Lower leg skin (tissue), 4 donors: ENCODE data around the gene RNF31. TPM values are rescaled to one million over a fixed set of nuclear protein-coding genes. Genes with fewer than 3 reads are reported as not detected.

ENCODE experiments used
- DNase-seq, 2 donors: peaks; one replicate each; pipeline ENCODE4 v3.0.0-alpha.2; 2019; ENCODE audit warnings: low spot score in 2 of 2
- H3K4me3 ChIP-seq: fragments of 200-600 bp; sonication (generic); 2 replicates; pipeline ENCODE4 v1.5.1; 2017; ENCODE audit warnings: mild to moderate bottlenecking, low read depth; ENCODE audit not compliant: poor library complexity, severe bottlenecking
- POLR2A ChIP-seq, 2 donors: fragments of 450-650 bp; IDR thresholded peaks; one replicate each; pipeline ENCODE4 v1.6.1; 2016 to 2017; ENCODE audit warnings: antibody characterized with exemption in 2 of 2, mild to moderate bottlenecking in 1 of 2, moderate library complexity in 1 of 2
- WGBS, 2 donors: methylation state at CpG; one replicate each; pipeline ENCODE4 v1.1.5; 2018; 5-methylcytosine and 5-hydroxymethylcytosine counted together
- intact Hi-C: fragments of 100-400 bp; cut with DNase I; formaldehyde crosslinking; loops from one replicate; pipeline ENCODE4 v1.15.0; 2023; ENCODE audit warnings: low total_unique reads
- total RNA-seq, 4 donors: library from RNA; depleted of rRNA; stranded (reverse); fragments of >200 nt; gene quantifications; one replicate each; pipeline ENCODE4 v1.1.0, GENCODE V29; 2016
- TF ChIP-seq, protein P1 (sequence below), 3 donors: fragments of 450-650 bp; IDR thresholded peaks; one replicate each; pipeline ENCODE4 v1.5.1; 2016; ENCODE audit warnings: antibody characterized with exemption in 3 of 3, mild to moderate bottlenecking in 3 of 3, moderate library complexity in 2 of 3

The RNF31 gene
- total RNA-seq, 4 donors from 2014 or later: 53.1 to 98.6 (median 77.3) TPM

DNA sequence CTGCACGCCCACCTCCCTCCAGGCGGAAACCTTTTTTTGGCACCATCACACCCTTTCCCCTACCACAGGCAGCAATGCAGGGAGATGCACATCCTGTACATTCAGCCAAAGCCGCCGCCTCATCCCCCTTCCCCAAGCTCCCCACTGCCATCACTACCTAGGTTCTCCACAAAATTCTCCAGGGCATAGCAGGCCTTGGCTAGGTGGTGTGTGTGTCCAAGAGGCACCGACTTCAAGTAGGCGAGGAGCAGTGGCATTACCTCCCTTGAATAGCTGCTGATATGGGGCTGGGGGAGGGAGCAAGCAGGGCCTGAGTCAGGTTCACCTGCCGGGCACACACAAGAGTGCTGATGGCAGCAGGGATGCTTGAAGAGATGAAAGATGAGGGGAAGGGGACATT, 37.7 kb downstream of the RNF31 start:
- DNase-seq: no peak
- TF ChIP-seq POLR2A (IDR thresholded peaks at IDR 0.05): no peak
- TF ChIP-seq, protein P1, sequence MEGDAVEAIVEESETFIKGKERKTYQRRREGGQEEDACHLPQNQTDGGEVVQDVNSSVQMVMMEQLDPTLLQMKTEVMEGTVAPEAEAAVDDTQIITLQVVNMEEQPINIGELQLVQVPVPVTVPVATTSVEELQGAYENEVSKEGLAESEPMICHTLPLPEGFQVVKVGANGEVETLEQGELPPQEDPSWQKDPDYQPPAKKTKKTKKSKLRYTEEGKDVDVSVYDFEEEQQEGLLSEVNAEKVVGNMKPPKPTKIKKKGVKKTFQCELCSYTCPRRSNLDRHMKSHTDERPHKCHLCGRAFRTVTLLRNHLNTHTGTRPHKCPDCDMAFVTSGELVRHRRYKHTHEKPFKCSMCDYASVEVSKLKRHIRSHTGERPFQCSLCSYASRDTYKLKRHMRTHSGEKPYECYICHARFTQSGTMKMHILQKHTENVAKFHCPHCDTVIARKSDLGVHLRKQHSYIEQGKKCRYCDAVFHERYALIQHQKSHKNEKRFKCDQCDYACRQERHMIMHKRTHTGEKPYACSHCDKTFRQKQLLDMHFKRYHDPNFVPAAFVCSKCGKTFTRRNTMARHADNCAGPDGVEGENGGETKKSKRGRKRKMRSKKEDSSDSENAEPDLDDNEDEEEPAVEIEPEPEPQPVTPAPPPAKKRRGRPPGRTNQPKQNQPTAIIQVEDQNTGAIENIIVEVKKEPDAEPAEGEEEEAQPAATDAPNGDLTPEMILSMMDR (IDR thresholded peaks at IDR 0.05): no peak
- WGBS, 2 donors: 96 to 99% methylated on average over 7 of the region's 7 CpGs
- intact Hi-C loops: no loop called here
- no peak overlapping the region for H3K4me3 ChIP-seq

DNA sequence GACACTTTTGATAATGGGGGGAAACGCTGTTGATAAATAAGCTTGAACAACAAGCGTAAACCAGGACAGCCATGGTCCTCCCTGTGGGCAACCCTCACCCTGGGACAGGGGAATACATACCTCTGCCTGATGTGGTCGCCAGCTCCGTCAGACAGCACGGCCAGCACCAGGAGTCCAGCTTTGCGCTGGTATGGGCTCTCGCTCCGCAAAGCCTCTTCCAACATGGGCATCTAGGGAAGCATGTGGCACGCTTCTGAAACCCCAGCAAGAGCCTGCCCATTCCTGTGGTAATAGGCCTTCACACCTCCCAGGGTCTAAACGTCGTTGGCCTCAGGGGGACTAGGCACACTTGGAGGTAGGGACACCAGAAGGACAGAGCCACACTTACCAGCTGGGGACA, 38.4 kb downstream of the RNF31 start:
- no peak for TF ChIP-seq POLR2A (IDR thresholded peaks at IDR 0.05)
- TF ChIP-seq, protein P1 (IDR thresholded peaks at IDR 0.05): no peak
- intact Hi-C loops: no loop called here
- 88 to 90% methylated on average over 11 of the region's 11 CpGs for WGBS, 2 donors
- no peak for DNase-seq
- H3K4me3 ChIP-seq: no peak overlapping the region

DNA sequence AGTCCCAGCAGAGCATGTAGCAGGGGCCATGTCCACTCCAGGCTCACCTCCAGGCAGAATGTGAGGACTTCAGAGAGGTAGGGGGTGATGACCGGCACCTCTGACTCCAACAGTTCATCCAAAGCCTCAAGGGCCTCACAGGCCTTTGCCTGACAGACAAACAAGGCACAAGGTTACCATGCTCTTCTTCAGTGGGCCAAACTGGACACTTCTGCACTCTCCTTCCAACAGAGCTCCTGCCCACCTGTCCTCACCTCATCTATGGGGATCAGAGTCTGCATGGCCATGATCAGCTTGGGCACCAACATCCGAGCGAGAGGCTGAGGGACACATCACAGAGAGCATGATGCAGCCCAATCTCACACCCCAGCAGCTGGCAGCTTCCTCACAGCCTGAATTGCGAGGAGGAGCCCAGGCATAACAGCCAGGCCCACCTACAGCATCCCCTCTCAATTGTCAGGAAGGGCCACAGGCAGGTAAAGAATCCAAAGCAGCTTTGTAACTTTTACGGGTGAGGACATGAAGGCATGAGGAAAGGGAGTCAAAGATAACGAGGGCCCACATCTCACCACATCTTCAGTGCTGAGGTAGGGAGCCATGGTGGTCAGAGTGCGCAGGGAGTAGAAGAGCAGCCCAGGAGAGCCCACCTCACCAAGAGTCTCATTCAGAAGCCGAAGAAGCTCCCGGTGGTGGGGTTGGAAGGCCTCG, 39.7 kb downstream of the RNF31 start:
- DNase-seq: no peak
- WGBS, 2 donors: 87 to 92% methylated on average over 10 of the region's 10 CpGs
- intact Hi-C loops: no loop called here
- TF ChIP-seq, protein P1 (IDR thresholded peaks at IDR 0.05): no peak
- no peak for TF ChIP-seq POLR2A (IDR thresholded peaks at IDR 0.05)
- H3K4me3 ChIP-seq: no peak overlapping the region

DNA sequence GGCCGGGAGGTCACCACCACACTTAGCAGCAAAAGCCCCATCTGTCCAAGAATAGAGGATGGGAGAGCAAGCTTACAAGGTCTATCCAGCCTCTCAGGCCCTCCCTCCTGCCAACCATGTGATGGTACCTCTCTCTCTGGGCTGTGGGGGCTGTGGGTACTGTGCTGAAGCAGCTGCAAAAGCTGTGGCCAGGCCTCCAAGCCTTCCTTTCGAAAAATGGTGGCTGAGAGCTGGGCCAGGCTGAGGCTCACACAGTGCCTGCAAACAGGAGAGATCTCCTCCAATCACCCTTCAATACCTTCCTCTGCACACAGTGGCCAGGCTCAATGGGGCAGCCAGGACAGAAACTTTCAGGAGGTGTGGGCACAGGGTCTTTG, 40.2 kb downstream of the RNF31 start:
- H3K4me3 ChIP-seq: no peak overlapping the region
- 91 to 96% methylated on average over 1 to 2 of the region's 2 CpGs for WGBS, 2 donors
- DNase-seq: no peak
- intact Hi-C loops: no loop called here
- no peak for TF ChIP-seq POLR2A (IDR thresholded peaks at IDR 0.05)
- TF ChIP-seq, protein P1 (IDR thresholded peaks at IDR 0.05): no peak

DNA sequence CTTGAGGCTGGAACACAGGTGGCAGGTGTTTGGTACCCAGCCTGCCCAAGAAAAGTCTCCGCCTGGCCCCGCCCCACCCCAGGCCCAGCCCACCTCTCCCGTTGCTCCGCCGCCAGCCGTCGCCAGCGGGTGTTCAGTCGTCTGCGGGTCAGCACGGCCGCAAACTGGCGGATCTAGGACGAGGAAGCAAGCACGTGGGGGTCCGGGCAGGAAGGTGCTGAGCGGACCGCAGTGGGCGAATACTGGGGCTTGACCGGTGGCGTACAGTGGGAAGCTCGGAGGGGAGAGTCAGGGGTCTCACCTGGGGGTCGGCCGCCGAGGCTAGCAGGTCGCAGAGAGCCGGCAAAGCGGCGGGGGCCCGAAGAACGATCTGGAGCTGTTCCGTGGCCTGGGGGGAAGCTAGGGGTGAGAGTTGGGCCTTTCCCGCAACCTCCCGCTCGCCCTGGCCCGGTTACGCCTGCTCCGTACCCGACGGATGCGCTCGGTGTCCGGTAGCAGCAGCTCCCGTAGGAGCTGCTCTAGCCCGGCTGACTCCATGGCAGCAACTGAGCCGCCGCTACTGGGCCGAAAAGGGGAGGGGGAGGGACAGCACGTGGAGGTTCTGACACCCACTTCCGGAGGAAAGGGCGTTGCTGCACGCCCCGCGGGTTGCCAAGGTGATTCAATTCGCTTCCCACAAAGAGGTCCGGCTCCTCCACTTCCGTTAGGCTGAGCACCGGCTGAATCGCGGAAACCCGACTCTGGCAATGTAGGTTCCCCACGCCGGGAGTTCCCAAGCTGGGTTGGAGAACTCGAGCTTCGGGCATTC, 41.2 kb downstream of the RNF31 start, which contains the start of gene IPO4:
Gene IPO4 (minus strand): TSS at position 566 of the 808 bp plus-strand sequence. CDS start 29 bp downstream, at position 537.
- H3K4me3 ChIP-seq: peak within 1 kb of the TSS; percentile 46
- 0 to 1% methylated on average over 40 to 52 of the region's 65 CpGs for WGBS, 2 donors
- intact Hi-C loops: no loop called here
- peak; percentile 96 to 99 for DNase-seq
- TF ChIP-seq, protein P1 (IDR thresholded peaks at IDR 0.05): peak in 1 of 3 donors; percentile 40
- no peak for TF ChIP-seq POLR2A (IDR thresholded peaks at IDR 0.05)
